ENCODE data around the gene HOOK1. TPM values are rescaled to one million over a fixed set of nuclear protein-coding genes. Genes with fewer than 3 reads are reported as not detected.

HOOK1 gene
- polyA plus RNA-seq, 1 of the 3 experiments (the other 2 are of a cell fraction) = 0.35 TPM

DNA sequence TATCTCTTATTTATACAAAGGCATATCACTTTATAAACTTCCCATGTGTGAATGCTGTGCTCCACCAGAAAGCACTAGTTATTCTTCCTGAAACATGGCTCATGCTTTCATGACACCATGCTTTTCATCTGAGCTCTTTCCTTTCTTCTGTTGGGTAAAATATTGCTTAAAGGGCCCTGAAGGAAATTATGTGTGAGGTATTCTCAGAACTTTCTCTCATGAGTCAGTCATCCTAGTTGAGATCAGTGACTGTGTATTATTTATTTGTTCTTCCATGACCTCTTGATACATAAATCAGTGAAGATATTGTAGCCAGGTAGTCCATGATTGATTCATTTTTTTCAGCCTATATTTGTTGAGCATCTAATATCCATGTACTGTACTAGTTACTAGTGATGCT, 57.0 kb downstream of the HOOK1 start:
- Histone ChIP-seq H3F3A (replicated peaks; ENCODE audit: insufficient read depth) (no peaks in the 10 kb centered on the region), H3K79me2 (ENCODE audit: insufficient read depth) (no peaks in the 10 kb centered on the region), H3K36me3 (replicated peaks in 1 of 2; ENCODE audit: control insufficient read depth in 1 of 2, insufficient read depth in 2 of 2, low read length in 1 of 2) (peaks cover 0 to 15% of the 10 kb centered on the region in 2 experiments), H3K4me1 (ENCODE audit: control insufficient read depth in 1 of 2, insufficient read depth in 2 of 2, low read depth in 1 of 2, low read length in 1 of 2) (no peaks in the 10 kb centered on the region), H3K27ac (ENCODE audit: low read depth in 2 of 2, low read length in 1 of 2) (no peak overlapping the region), H4K20me1 (ENCODE audit: insufficient read depth) (no peaks in the 10 kb centered on the region), H3K4me3 (ENCODE audit: low read depth in 2 of 2, low read length in 1 of 2) (no peak overlapping the region), H2AFZ (ENCODE audit: low read depth) (no peak overlapping the region), H3K9me3 (no peaks in the 10 kb centered on the region), H3K27me3 (ENCODE audit: insufficient read depth) (no peaks in the 10 kb centered on the region), H3K9me2 (no peaks in the 10 kb centered on the region), H3K9ac (no peak overlapping the region), H3K4me2 (no peak overlapping the region)
- DNase-seq = no peak
- ChIA-PET POLR2A (no interaction called here), CTCF (interaction anchor here (1.2 kb wide), 1 partner anchor 31 kb away, joined by 3 read pairs; no protein-coding TSS in a partner anchor)
- TF ChIP-seq GATA2 (CRISPR knock-in tag; IDR thresholded peaks at IDR 0.05) = no peak
- no peak for TF ChIP-seq GABPA (IDR thresholded peaks at IDR 0.05; ENCODE audit: low read depth)
- TF ChIP-seq POLR2AphosphoS5 (IDR thresholded peaks at IDR 0.05; ENCODE audit: low read depth, low read length) = no peak
- TF ChIP-seq YY1 (IDR thresholded peaks at IDR 0.05; ENCODE audit: low read depth) = no peak

DNA sequence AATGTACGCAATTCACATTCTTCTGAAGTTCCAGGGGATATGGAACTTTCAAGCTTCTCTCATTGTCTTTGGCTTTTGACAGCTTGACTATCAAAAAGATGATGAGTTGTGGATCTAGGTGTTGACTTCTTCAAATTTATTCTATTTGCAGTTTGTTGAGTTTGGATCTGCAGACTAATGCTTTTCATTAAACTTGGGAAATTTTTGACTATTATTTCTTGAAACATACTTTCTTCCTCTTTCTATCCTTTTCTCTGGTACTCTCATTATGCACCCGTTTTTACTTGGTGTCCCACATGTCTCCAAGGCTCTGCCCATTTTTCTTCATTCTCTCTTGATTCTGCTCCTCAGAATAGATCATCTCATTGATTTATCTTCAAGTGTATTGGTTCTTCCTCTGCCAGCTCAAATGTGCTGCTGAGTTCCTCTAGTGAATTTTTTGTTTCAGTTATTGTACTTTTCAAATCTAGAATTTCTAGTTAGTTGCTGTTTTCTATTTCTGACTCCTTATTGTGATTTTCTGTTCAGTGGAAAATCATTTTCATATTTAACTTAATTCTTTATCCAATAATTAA, 62.4 kb downstream of the HOOK1 start:
- Histone ChIP-seq H2AFZ (ENCODE audit: low read depth) (no peak overlapping the region), H3K9ac (no peak overlapping the region), H3K27ac (ENCODE audit: low read depth in 2 of 2, low read length in 1 of 2) (no peak overlapping the region), H3K4me3 (ENCODE audit: low read depth in 2 of 2, low read length in 1 of 2) (no peak overlapping the region), H3K4me2 (no peak overlapping the region), H3K27me3 (ENCODE audit: insufficient read depth) (no peaks in the 10 kb centered on the region), H3K9me2 (no peaks in the 10 kb centered on the region), H3K4me1 (ENCODE audit: control insufficient read depth in 1 of 2, insufficient read depth in 2 of 2, low read depth in 1 of 2, low read length in 1 of 2) (no peaks in the 10 kb centered on the region; a peak in 1 of 4 replicates), H3F3A (replicated peaks; ENCODE audit: insufficient read depth) (no peaks in the 10 kb centered on the region), H4K20me1 (ENCODE audit: insufficient read depth) (no peaks in the 10 kb centered on the region), H3K36me3 (replicated peaks in 1 of 2; ENCODE audit: control insufficient read depth in 1 of 2, insufficient read depth in 2 of 2, low read length in 1 of 2) (peaks cover 0 to 7% of the 10 kb centered on the region in 2 experiments), H3K9me3 (no peaks in the 10 kb centered on the region), H3K79me2 (ENCODE audit: insufficient read depth) (no peaks in the 10 kb centered on the region)
- ChIA-PET CTCF (interaction anchor here (0.7 to 6.2 kb wide), 2 partner anchors 25 to 70 kb away, joined by 3 to 50 read pairs; no protein-coding TSS in a partner anchor), POLR2A (no interaction called here)
- 54% methylated on average over 2 of the region's 2 CpGs for WGBS (ENCODE audit: low lambda C conversion rate)
- TF ChIP-seq SMC3 (IDR thresholded peaks at IDR 0.05; ENCODE audit: low read depth, low read length) (no peak), SIN3A (IDR thresholded peaks at IDR 0.05; ENCODE audit: borderline replicate concordance, low read depth, low read length) (no peak), RCOR1 (IDR thresholded peaks at IDR 0.05; ENCODE audit: low read length) (no peak), ELF1 (IDR thresholded peaks at IDR 0.05) (no peak), EZH2phosphoT487 (IDR thresholded peaks at IDR 0.05; ENCODE audit: borderline replicate concordance, low read depth) (no peak), FOSL2 (IDR thresholded peaks at IDR 0.05; ENCODE audit: borderline replicate concordance, low read depth) (no peak), FOXJ3 (CRISPR knock-in tag; IDR thresholded peaks at IDR 0.05) (no peak)
- TF ChIP-seq, protein P1, sequence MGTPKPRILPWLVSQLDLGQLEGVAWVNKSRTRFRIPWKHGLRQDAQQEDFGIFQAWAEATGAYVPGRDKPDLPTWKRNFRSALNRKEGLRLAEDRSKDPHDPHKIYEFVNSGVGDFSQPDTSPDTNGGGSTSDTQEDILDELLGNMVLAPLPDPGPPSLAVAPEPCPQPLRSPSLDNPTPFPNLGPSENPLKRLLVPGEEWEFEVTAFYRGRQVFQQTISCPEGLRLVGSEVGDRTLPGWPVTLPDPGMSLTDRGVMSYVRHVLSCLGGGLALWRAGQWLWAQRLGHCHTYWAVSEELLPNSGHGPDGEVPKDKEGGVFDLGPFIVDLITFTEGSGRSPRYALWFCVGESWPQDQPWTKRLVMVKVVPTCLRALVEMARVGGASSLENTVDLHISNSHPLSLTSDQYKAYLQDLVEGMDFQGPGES (IDR thresholded peaks at IDR 0.05; ENCODE audit: low read depth, low read length) = no peak
- DNase-seq = no peak

Data from SK-N-SH (cell line).